HepG2 (cell line): ENCODE data around the gene KPNA3. TPM values are rescaled to one million over a fixed set of nuclear protein-coding genes. Genes with fewer than 3 reads are reported as not detected.

Source experiments
- ATAC-seq: fragments of 200-7000 bp; cut with Tn5 transposase; 3 replicates; pipeline ENCODE4 v1.9.1; 2020; ENCODE audit warnings: mild to moderate bottlenecking, moderate library complexity
- BruUV-seq: library from RNA; stranded (reverse); fragments of 400-500 nt; replicated peaks from 2 replicates; lab custom pipeline; 2021; lab: Mats Ljungman, UMichigan
- CTCF ChIA-PET: fragments of 300-600 bp; formaldehyde crosslinking; extraction: SDS; loops from one replicate; lab custom pipeline; 2021; ENCODE audit warnings: low total read pairs, inconsistent platforms, low intra/inter-chr PET ratio; lab: Yijun Ruan, JAX
- POLR2A ChIA-PET: fragments of 350-600 bp; sonication (Branson Sonifier 250); formaldehyde crosslinking; loops from one replicate; lab custom pipeline; 2020; ENCODE audit warnings: antibody characterized with exemption, inconsistent platforms; lab: Yijun Ruan, JAX
- DNase-seq: peaks from one replicate; pipeline ENCODE4 v3.0.0-alpha.2; 2015; ENCODE audit warnings: low spot score
- FAIRE-seq: peaks from 3 replicates; lab custom pipeline; 2011; peaks lifted over from hg19 to GRCh38; lab: Jason Lieb, UNC
- H2AFZ ChIP-seq: one replicate; pipeline ENCODE4 v1.6.1; 2011; ENCODE audit warnings: low read length, inconsistent platforms
- H3K27ac ChIP-seq: fragments of 300-600 bp; 3 replicates; pipeline ENCODE4 v1.8.0; 2011; ENCODE audit warnings: mixed run types, mild to moderate bottlenecking, mixed read lengths, low read length, inconsistent platforms; ENCODE audit not compliant: insufficient read depth; ENCODE audit errors: extremely low read length
- H3K27me3 ChIP-seq, 2 experiments: fragments of 200-600 bp in 1 of 2; 2 replicates in 1 of 2; 3 replicates in 1 of 2; pipeline versions ENCODE4 v1.6.0 to v1.8.0; 2011; ENCODE audit warnings: low read length in 2 of 2, mild to moderate bottlenecking in 2 of 2, moderate library complexity in 2 of 2, inconsistent platforms in 1 of 2; ENCODE audit not compliant: insufficient read depth in 2 of 2, control insufficient read depth in 1 of 2
- H3K36me3 ChIP-seq, 2 experiments: fragments of 200-600 bp in 1 of 2; replicated peaks in 1 of 2; 2 replicates in 1 of 2; 3 replicates in 1 of 2; pipeline versions ENCODE4 v1.5.1 to v1.8.0; 2011; ENCODE audit warnings: low read length in 2 of 2, inconsistent platforms in 1 of 2; ENCODE audit not compliant: insufficient read depth in 2 of 2, control insufficient read depth in 1 of 2
- H3K4me1 ChIP-seq: 2 replicates; pipeline ENCODE4 v1.5.1; 2012; ENCODE audit warnings: low read length, inconsistent platforms; ENCODE audit not compliant: insufficient read depth
- H3K4me2 ChIP-seq: 2 replicates; pipeline ENCODE4 v1.6.0; 2011; ENCODE audit warnings: low read depth, low read length, inconsistent platforms
- H3K4me3 ChIP-seq, 3 experiments: fragments of 200-600 bp in 1 of 3; sonication (generic), shearing (Covaris generic) in 1 of 3; replicated peaks in 1 of 3; 2 replicates each; pipeline ENCODE4 v1.5.1; 2011 to 2016; ENCODE audit warnings: low read length in 3 of 3, inconsistent platforms in 2 of 3, low read depth in 2 of 3, mild to moderate bottlenecking in 2 of 3, control low read depth in 1 of 3, mixed read lengths in 1 of 3; ENCODE audit not compliant: insufficient read depth in 1 of 3
- H3K79me2 ChIP-seq: one replicate; pipeline ENCODE4 v1.6.1; 2011; ENCODE audit warnings: low read length, inconsistent platforms; ENCODE audit not compliant: insufficient read depth
- H3K9ac ChIP-seq: 2 replicates; pipeline ENCODE4 v1.6.0; 2011; ENCODE audit warnings: mild to moderate bottlenecking, low read depth, low read length, inconsistent platforms; ENCODE audit not compliant: insufficient read depth
- H3K9me3 ChIP-seq: 2 replicates; pipeline ENCODE4 v1.5.1; 2012; ENCODE audit warnings: mild to moderate bottlenecking, low read length
- H4K20me1 ChIP-seq: 2 replicates; pipeline ENCODE4 v1.6.0; 2011; ENCODE audit warnings: inconsistent platforms, mild to moderate bottlenecking, low read length, moderate library complexity; ENCODE audit not compliant: insufficient read depth
- ATRX ChIP-seq: sonication (generic); formaldehyde crosslinking; IDR thresholded peaks from 2 replicates; pipeline ENCODE4 v1.4.0; 2020; ENCODE audit warnings: missing genetic modification reagents, borderline replicate concordance
- GZF1 ChIP-seq: sonication (generic); formaldehyde crosslinking; IDR thresholded peaks from 2 replicates; pipeline ENCODE4 v1.5.1; 2020; ENCODE audit warnings: mild to moderate bottlenecking, missing genetic modification reagents
- HHEX ChIP-seq: IDR thresholded peaks from 2 replicates; pipeline ENCODE4 v1.6.1; 2016; ENCODE audit warnings: control low read depth
- SIN3B ChIP-seq: fragments of 150-350 bp; IDR thresholded peaks from 2 replicates; pipeline ENCODE4 v1.6.1; 2014; ENCODE audit warnings: low read length
- YEATS4 ChIP-seq: sonication (generic); formaldehyde crosslinking; IDR thresholded peaks from 2 replicates; pipeline ENCODE4 v1.4.0; 2020; ENCODE audit warnings: missing genetic modification reagents, borderline replicate concordance
- ZSCAN9 ChIP-seq: IDR thresholded peaks from 2 replicates; pipeline ENCODE4 v1.6.1; 2016; ENCODE audit warnings: borderline replicate concordance
- WGBS: methylation state at CpG from one replicate; pipeline ENCODE4 v1.1.6; 2017; ENCODE audit warnings: low lambda C conversion rate; 5-methylcytosine and 5-hydroxymethylcytosine counted together
- in situ Hi-C: cut with HindIII; loops from 2 replicates; pipeline ENCODE4 v1.10.0; 2017; ENCODE audit warnings: low pct_unique_long_range_greater_than_20kb; ENCODE audit not compliant: extremely low pct_ligation_motif_present
- intact Hi-C: fragments of 100-400 bp; cut with micrococcal nuclease; formaldehyde crosslinking; loops from one replicate; pipeline ENCODE4 v1.10.0; 2022; ENCODE audit not compliant: unreplicated experiment
- polyA plus RNA-seq, 8 experiments: library from polyadenylated mRNA; depleted of rRNA in 3 of 8; stranded (reverse) in 7 of 8; unstranded in 1 of 8; fragments of >200 nt; fragmentation: Illumina TruSeq in 4 of 8; extraction: Trizol in 4 of 8; gene quantifications; 2 replicates each; pipeline versions ENCODE4 v1.2.1 to v1.2.3, GENCODE V29; 2011 to 2016; ENCODE audit warnings: low read depth in 4 of 8, missing spikeins in 1 of 8, mixed read lengths in 1 of 8; ENCODE audit not compliant: insufficient read depth in 1 of 8
- total RNA-seq, 5 experiments: library from RNA; depleted of rRNA; stranded (reverse); fragments of >200 nt; fragmentation: Illumina TruSeq; extraction: Trizol; gene quantifications; 2 replicates each; pipeline ENCODE4 v1.2.3, GENCODE V29; 2016; ENCODE audit warnings: low read depth in 1 of 5
- TF ChIP-seq, protein P1 (sequence below): sonication (generic); formaldehyde crosslinking; conservative IDR thresholded peaks from 2 replicates; pipeline ENCODE4 v1.4.0; 2020; ENCODE audit warnings: missing genetic modification reagents
- TF ChIP-seq, protein P2 (sequence below): sonication (generic); formaldehyde crosslinking; IDR thresholded peaks from 2 replicates; pipeline ENCODE4 v1.4.0; 2020; ENCODE audit warnings: missing genetic modification reagents, borderline replicate concordance
- TF ChIP-seq, protein P3 (sequence below): sonication (generic); formaldehyde crosslinking; IDR thresholded peaks from 2 replicates; pipeline ENCODE4 v1.5.1; 2020; ENCODE audit warnings: missing genetic modification reagents, mild to moderate bottlenecking, borderline replicate concordance

Gene KPNA3
- total and polyA plus RNA-seq, 2 of the 13 experiments (the other 11 are each of a cell fraction or from before 2014, with no cell fraction given), result 13.0 to 28.9 TPM

DNA sequence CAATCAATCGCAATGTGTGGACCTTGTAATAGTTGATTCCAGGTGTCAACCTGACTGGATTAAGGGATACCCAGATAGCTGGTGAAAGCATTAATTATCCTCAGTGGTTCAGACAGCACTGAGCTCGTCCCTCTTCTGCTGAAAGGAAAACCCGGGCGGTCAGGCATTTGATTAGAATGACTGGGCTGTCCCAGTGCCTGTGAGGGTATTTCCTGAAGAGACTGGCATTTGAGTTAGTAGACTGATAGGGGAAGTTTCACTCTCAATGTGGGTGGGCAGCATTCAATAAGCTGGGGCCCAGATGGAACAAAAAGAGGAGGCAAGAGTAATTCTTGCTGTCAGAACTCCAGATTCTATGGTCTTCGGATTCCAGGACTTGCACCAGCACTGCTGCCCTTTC lies 31.9 kb downstream of the KPNA3 start:
- BruUV-seq, result no TSS peak
- intact Hi-C loops, result no loop called here
- Histone ChIP-seq H3K9ac (no peak overlapping the region), H3K27ac (no peak overlapping the region), H3K9me3 (no peaks in the 10 kb centered on the region), H3K4me2 (no peak overlapping the region), H3K79me2 (peaks cover 75% of the 10 kb centered on the region), H2AFZ (no peak overlapping the region), H4K20me1 (no peaks in the 10 kb centered on the region), H3K4me3 (no peak overlapping the region), H3K4me1 (peaks cover 18% of the 10 kb centered on the region; the same call in 1 of the 2 replicates), H3K27me3 (no peaks in the 10 kb centered on the region), H3K36me3 (no peaks in the 10 kb centered on the region; a peak in 1 of 5 replicates)
- POLR2A ChIA-PET, result no interaction called here
- TF ChIP-seq, protein P1, sequence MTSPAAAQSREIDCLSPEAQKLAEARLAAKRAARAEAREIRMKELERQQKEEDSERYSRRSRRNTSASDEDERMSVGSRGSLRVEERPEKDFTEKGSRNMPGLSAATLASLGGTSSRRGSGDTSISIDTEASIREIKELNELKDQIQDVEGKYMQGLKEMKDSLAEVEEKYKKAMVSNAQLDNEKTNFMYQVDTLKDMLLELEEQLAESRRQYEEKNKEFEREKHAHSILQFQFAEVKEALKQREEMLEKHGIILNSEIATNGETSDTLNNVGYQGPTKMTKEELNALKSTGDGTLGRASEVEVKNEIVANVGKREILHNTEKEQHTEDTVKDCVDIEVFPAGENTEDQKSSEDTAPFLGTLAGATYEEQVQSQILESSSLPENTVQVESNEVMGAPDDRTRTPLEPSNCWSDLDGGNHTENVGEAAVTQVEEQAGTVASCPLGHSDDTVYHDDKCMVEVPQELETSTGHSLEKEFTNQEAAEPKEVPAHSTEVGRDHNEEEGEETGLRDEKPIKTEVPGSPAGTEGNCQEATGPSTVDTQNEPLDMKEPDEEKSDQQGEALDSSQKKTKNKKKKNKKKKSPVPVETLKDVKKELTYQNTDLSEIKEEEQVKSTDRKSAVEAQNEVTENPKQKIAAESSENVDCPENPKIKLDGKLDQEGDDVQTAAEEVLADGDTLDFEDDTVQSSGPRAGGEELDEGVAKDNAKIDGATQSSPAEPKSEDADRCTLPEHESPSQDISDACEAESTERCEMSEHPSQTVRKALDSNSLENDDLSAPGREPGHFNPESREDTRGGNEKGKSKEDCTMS, result no peak
- DNase-seq, result no peak
- ATAC-seq, result no peak
- CTCF ChIA-PET, result no interaction called here
- in situ Hi-C loops, result no loop called here
- 98% methylated on average over 5 of the region's 5 CpGs for WGBS
- no peak for FAIRE-seq

DNA sequence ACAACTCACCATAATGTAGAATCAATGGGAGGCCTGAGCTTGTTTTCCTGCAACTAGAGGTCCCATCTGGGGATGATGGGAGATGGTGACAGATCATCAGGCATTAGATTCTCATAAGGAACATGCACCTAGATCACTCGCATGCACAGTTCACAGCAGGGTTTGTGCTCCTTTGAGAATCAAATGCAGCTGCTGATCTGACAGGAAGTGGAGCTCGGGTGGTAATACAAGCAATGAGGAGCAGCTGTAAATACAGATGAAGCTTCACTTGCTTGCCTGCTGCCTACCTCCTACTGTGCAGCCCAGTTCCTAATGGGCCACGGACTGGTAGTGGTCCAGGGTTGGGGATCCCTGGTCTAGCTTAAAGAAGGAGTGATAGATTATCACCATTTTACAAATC lies 33.0 kb downstream of the KPNA3 start:
- H2AFZ ChIP-seq, result no peak overlapping the region
- H3K9ac ChIP-seq, result no peak overlapping the region
- DNase-seq (no peak), ATAC-seq (no peak), FAIRE-seq (no peak)
- no peak overlapping the region for H3K27ac ChIP-seq
- WGBS, result 73% methylated on average over 3 of the region's 3 CpGs
- H3K27me3 ChIP-seq, result no peaks in the 10 kb centered on the region
- H3K9me3 ChIP-seq, result no peaks in the 10 kb centered on the region
- no peaks in the 10 kb centered on the region; a peak in 1 of 5 replicates for H3K36me3 ChIP-seq
- H3K4me3 ChIP-seq, result no peak overlapping the region
- no peaks in the 10 kb centered on the region for H4K20me1 ChIP-seq
- intact Hi-C loops (no loop called here), in situ Hi-C loops (no loop called here)
- peaks cover 28% of the 10 kb centered on the region for H3K4me1 ChIP-seq
- no TSS peak for BruUV-seq
- ChIA-PET CTCF (no interaction called here), POLR2A (no interaction called here)
- H3K4me2 ChIP-seq, result no peak overlapping the region
- TF ChIP-seq HHEX (CRISPR knock-in tag) (no peak), GZF1 (CRISPR knock-in tag) (no peak), YEATS4 (CRISPR knock-in tag) (no peak), SIN3B (no peak), ATRX (CRISPR knock-in tag) (no peak), ZSCAN9 (no peak)
- TF ChIP-seq, protein P2, sequence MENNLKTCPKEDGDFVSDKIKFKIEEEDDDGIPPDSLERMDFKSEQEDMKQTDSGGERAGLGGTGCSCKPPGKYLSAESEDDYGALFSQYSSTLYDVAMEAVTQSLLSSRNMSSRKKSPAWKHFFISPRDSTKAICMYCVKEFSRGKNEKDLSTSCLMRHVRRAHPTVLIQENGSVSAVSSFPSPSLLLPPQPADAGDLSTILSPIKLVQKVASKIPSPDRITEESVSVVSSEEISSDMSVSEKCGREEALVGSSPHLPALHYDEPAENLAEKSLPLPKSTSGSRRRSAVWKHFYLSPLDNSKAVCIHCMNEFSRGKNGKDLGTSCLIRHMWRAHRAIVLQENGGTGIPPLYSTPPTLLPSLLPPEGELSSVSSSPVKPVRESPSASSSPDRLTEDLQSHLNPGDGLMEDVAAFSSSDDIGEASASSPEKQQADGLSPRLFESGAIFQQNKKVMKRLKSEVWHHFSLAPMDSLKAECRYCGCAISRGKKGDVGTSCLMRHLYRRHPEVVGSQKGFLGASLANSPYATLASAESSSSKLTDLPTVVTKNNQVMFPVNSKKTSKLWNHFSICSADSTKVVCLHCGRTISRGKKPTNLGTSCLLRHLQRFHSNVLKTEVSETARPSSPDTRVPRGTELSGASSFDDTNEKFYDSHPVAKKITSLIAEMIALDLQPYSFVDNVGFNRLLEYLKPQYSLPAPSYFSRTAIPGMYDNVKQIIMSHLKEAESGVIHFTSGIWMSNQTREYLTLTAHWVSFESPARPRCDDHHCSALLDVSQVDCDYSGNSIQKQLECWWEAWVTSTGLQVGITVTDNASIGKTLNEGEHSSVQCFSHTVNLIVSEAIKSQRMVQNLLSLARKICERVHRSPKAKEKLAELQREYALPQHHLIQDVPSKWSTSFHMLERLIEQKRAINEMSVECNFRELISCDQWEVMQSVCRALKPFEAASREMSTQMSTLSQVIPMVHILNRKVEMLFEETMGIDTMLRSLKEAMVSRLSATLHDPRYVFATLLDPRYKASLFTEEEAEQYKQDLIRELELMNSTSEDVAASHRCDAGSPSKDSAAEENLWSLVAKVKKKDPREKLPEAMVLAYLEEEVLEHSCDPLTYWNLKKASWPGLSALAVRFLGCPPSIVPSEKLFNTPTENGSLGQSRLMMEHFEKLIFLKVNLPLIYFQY, result no peak
- TF ChIP-seq, protein P3, sequence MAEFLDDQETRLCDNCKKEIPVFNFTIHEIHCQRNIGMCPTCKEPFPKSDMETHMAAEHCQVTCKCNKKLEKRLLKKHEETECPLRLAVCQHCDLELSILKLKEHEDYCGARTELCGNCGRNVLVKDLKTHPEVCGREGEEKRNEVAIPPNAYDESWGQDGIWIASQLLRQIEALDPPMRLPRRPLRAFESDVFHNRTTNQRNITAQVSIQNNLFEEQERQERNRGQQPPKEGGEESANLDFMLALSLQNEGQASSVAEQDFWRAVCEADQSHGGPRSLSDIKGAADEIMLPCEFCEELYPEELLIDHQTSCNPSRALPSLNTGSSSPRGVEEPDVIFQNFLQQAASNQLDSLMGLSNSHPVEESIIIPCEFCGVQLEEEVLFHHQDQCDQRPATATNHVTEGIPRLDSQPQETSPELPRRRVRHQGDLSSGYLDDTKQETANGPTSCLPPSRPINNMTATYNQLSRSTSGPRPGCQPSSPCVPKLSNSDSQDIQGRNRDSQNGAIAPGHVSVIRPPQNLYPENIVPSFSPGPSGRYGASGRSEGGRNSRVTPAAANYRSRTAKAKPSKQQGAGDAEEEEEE (CRISPR knock-in tag), result no peak
- peaks cover 76% of the 10 kb centered on the region for H3K79me2 ChIP-seq
